Activated B cell treated with CpG ODN at 0.5 μM for 24 hours (primary cell): ENCODE measurements around the gene ARHGAP10. TPM values are rescaled to one million over a fixed set of nuclear protein-coding genes. Genes with fewer than 3 reads are reported as not detected.

Source experiments
- ATAC-seq: fragments of 200-7000 bp; cut with Tn5 transposase; one replicate; pipeline ENCODE4 v1.10.0; 2021; ENCODE audit warnings: low read depth, mild to moderate bottlenecking, moderate library complexity
- CTCF ChIA-PET: fragments of 350-600 bp; sonication (Branson Sonifier 250); formaldehyde crosslinking; loops from one replicate; lab custom pipeline; 2021; ENCODE audit warnings: antibody characterized with exemption; lab: Charles Lee
- POLR2A ChIA-PET: fragments of 350-600 bp; sonication (Branson Sonifier 250); formaldehyde crosslinking; loops from one replicate; lab custom pipeline; 2021; ENCODE audit warnings: antibody characterized with exemption; lab: Charles Lee
- DNase-seq: peaks from one replicate; pipeline ENCODE4 v3.0.0; 2022
- H3K27ac Mint-ChIP-seq: one replicate; pipeline ENCODE4 v1.8.0; 2020; ENCODE audit warnings: mixed read lengths
- H3K27me3 Mint-ChIP-seq: one replicate; pipeline ENCODE4 v1.8.0; 2021; ENCODE audit warnings: mixed read lengths
- H3K36me3 Mint-ChIP-seq: one replicate; pipeline ENCODE4 v1.8.0; 2021; ENCODE audit warnings: low read depth, mixed read lengths
- H3K4me1 Mint-ChIP-seq: one replicate; pipeline ENCODE4 v1.8.0; 2021; ENCODE audit warnings: mixed read lengths
- H3K4me3 Mint-ChIP-seq: one replicate; pipeline ENCODE4 v1.8.0; 2020; ENCODE audit warnings: mild to moderate bottlenecking, mixed read lengths
- H3K9me3 Mint-ChIP-seq: one replicate; pipeline ENCODE4 v1.8.0; 2020; ENCODE audit warnings: mixed read lengths
- intact Hi-C: fragments of 100-400 bp; cut with micrococcal nuclease; formaldehyde crosslinking; loops from one replicate; pipeline ENCODE4 v1.15.1; 2024
- total RNA-seq: library from RNA; stranded (reverse); gene quantifications from 2 replicates; pipeline ENCODE4 v1.2.3, GENCODE V29; 2022
- TF ChIP-seq, protein P1 (sequence below): fragments of 200-600 bp; IDR thresholded peaks from one replicate; pipeline ENCODE4 v1.8.0; 2022; ENCODE audit warnings: antibody characterized with exemption, mild to moderate bottlenecking

ARHGAP10 gene
- 0.42 and 0.60 TPM in 2 replicates for total RNA-seq

DNA sequence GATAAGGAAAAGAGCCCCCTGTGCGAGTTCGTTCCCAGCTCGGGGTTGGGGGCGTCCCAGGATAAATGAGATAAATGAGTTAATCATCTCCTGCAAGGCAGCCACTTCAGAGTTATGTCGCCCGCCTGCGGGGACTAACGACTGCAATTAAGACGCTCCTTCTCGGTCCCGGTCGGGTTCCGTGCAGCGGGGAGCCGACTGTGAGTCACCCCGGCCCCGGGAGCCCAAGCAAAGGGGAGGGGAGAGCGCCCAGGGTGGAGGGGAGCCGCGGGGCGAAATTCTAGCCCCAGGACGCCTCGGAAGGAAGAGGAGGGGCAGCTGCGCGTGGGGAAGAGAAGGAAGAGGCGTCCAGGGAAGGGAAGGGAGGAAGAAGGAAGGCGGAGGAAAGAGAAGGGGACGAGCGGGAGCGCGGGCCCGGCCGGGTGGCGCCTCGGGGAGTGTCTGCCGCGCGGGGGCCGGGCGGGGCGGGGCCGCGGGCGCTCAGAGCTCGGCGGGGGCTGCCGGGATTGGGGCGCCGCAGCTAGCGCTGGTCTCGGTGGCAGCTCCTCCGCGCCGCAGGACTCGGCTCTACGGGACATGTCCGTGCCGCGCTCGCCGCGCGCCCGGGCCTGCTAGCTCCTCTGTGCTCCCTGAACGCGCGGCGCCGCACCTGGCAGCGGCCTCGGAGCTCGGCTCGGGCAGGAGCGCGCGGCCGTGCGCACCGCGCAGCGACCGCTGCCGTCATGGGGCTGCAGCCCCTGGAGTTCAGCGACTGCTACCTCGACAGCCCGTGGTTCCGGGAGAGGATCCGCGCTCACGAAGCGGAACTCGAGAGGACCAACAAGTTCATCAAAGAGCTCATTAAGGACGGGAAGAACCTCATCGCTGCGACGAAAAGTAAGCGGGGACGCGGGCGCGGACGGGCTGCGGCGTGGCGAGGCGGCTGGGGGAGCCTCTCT lies at the start of gene ARHGAP10:
TSS of gene ARHGAP10 (plus strand) at position 509 of the 938 bp plus-strand sequence. CDS start at position 723, 214 bp downstream.
- peaks cover 3% of the 10 kb centered on the region for H3K36me3 Mint-ChIP-seq

DNA sequence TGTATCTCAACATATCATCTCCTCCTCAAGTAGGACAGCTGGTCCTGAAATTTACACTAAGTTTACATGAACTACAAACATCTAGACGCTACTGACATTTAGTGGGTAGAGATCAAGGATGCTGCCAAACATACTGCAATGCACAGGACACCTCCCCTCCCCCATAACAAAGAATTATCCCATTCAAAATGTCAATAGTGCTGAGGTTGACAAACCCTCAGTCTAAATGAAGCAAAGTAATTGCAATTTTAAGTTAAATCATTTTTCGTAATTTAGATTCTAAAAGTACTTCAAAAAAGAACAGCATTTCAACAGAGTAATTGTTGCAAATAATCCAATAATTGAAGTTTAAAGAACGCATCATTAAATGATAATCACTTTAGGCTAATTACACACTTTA lies 49.1 kb upstream of the ARHGAP10 start:
- no peak for ATAC-seq
- intact Hi-C loops, result no loop called here
- Mint-ChIP-seq H3K27me3 (peaks cover 6% of the 10 kb centered on the region), H3K27ac (no peak overlapping the region), H3K4me3 (peak overlapping the region; percentile 97), H3K9me3 (no peaks in the 10 kb centered on the region), H3K36me3 (peaks cover 29% of the 10 kb centered on the region), H3K4me1 (peaks cover 23% of the 10 kb centered on the region)
- POLR2A ChIA-PET, result interaction anchor here (2.3 kb wide), 1 partner anchor 66 kb away, joined by 43 read pairs; the partner anchor contains the start of gene TMEM184C
- CTCF ChIA-PET, result no interaction called here
- TF ChIP-seq, protein P1, sequence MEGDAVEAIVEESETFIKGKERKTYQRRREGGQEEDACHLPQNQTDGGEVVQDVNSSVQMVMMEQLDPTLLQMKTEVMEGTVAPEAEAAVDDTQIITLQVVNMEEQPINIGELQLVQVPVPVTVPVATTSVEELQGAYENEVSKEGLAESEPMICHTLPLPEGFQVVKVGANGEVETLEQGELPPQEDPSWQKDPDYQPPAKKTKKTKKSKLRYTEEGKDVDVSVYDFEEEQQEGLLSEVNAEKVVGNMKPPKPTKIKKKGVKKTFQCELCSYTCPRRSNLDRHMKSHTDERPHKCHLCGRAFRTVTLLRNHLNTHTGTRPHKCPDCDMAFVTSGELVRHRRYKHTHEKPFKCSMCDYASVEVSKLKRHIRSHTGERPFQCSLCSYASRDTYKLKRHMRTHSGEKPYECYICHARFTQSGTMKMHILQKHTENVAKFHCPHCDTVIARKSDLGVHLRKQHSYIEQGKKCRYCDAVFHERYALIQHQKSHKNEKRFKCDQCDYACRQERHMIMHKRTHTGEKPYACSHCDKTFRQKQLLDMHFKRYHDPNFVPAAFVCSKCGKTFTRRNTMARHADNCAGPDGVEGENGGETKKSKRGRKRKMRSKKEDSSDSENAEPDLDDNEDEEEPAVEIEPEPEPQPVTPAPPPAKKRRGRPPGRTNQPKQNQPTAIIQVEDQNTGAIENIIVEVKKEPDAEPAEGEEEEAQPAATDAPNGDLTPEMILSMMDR, result no peak
- no peak for DNase-seq

More for the DNA sequence above, at the start of gene ARHGAP10:
- H3K4me3 Mint-ChIP-seq, result peak within 1 kb of the TSS; percentile 87
- ChIA-PET CTCF (interaction anchor here (1.0 to 1.3 kb wide), 3 partner anchors 23 to 135 kb away, joined by 3 to 5 read pairs (median 4); no protein-coding TSS in a partner anchor), POLR2A (interaction anchor here (0.6 to 0.9 kb wide), 2 partner anchors 13 to 48 kb away, joined by 3 to 6 read pairs; partner anchors contain the start of gene PRMT9)
- H3K27ac Mint-ChIP-seq, result no peak within 1 kb of the TSS
- intact Hi-C loops, result loop anchor here (2.0 kb wide), 1 partner anchor 47 kb away; the partner anchor contains the start of gene PRMT9
- TF ChIP-seq, protein P1, result no peak
- peaks cover 16% of the 10 kb centered on the region for H3K4me1 Mint-ChIP-seq
- ATAC-seq (peak; percentile 74), DNase-seq (peak; percentile 36)
- no peaks in the 10 kb centered on the region for H3K9me3 Mint-ChIP-seq
- peaks cover 32% of the 10 kb centered on the region for H3K27me3 Mint-ChIP-seq

DNA sequence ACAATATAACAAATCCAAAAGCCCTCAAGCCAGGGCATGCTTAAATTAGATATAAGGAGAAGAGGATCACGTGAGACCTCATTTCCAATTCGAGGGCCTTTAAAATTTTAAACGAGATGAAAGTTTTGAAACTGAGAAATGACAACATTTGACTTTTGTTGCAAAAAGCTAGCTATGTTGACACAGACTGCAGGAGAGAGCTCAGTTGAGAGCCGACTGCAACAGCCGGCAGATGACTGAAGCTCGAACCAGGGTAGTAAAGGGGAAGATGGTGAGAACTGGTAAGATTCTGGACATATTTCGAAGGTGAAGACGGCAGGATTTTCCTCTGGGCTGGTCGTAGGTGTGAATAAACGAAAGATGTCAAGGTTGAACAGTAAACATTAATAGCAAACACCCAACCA lies 48.7 kb upstream of the ARHGAP10 start:
- Mint-ChIP-seq H3K36me3 (peaks cover 25% of the 10 kb centered on the region), H3K4me1 (peaks cover 23% of the 10 kb centered on the region), H3K4me3 (peak overlapping the region; percentile 97), H3K9me3 (no peaks in the 10 kb centered on the region), H3K27me3 (peaks cover 6% of the 10 kb centered on the region), H3K27ac (peak overlapping the region; percentile 94)
- intact Hi-C loops, result no loop called here
- CTCF ChIA-PET, result no interaction called here
- DNase-seq, result no peak
- POLR2A ChIA-PET, result interaction anchor here (0.6 to 2.3 kb wide), 4 partner anchors 24 to 760 kb away, joined by 3 to 43 read pairs (median 8); partner anchors contain the start of genes NR3C2 and TMEM184C
- TF ChIP-seq, protein P1, result no peak
- no peak for ATAC-seq

GRCh38 chr4:147683717-147684700 lies 47.9 kb upstream of the ARHGAP10 start, which contains the start of gene PRMT9:
Gene PRMT9, minus strand, starts transcription at chr4:147684163. Its CDS starts 176 bp downstream, at chr4:147683987.
- intact Hi-C loops, result loop anchor here (1.0 to 2.0 kb wide), 3 partner anchors 49 to 758 kb away; partner anchors contain the start of genes ARHGAP10, NR3C2 and TMEM184C
- Mint-ChIP-seq H3K9me3 (no peaks in the 10 kb centered on the region), H3K4me1 (peaks cover 23% of the 10 kb centered on the region), H3K27me3 (peaks cover 6% of the 10 kb centered on the region), H3K36me3 (peaks cover 17% of the 10 kb centered on the region), H3K4me3 (peak within 1 kb of the TSS; percentile 97), H3K27ac (peak within 1 kb of the TSS; percentile 94)
- ATAC-seq (peak; percentile 97), DNase-seq (peak; percentile 83)
- TF ChIP-seq, protein P1, result no peak
- ChIA-PET CTCF (interaction anchor here (1.5 kb wide), 1 partner anchor 67 kb away, joined by 3 read pairs; the partner anchor contains the start of gene TMEM184C), POLR2A (interaction anchor here (0.5 to 2.3 kb wide), 8 partner anchors 20 to 759 kb away, joined by 3 to 43 read pairs (median 3); partner anchors contain the start of genes NR3C2 and TMEM184C)
